A549 (cell line): ENCODE data around the gene TRANK1.

ENCODE experiments used
- BHLHE40 ChIP-seq: IDR thresholded peaks from 2 replicates; pipeline ENCODE4 v1.6.1; 2012; ENCODE audit warnings: low read depth, low read length, inconsistent platforms
- CBX8 ChIP-seq: fragments of 200-600 bp; sonication (generic); IDR thresholded peaks from 2 replicates; pipeline ENCODE4 v1.6.1; 2016
- EP300 ChIP-seq, 2 experiments: fragments of >200 bp; sonication (Bioruptor Twin); formaldehyde crosslinking; IDR thresholded peaks; 2 replicates in 1 of 2; 3 replicates in 1 of 2; pipeline ENCODE4 v1.6.1; 2016 to 2017
- HDAC2 ChIP-seq: fragments of 200-600 bp; sonication (generic); IDR thresholded peaks from 2 replicates; pipeline ENCODE4 v1.6.1; 2016
- HOXB5 ChIP-seq: fragments of 250-450 bp; sonication (Bioruptor Pico); IDR thresholded peaks from 2 replicates; pipeline ENCODE4 v1.5.0; 2020; ENCODE audit warnings: mild to moderate bottlenecking, moderate library complexity
- MYC ChIP-seq: IDR thresholded peaks from 2 replicates; pipeline ENCODE4 v1.6.1; 2012; ENCODE audit warnings: mild to moderate bottlenecking, inconsistent platforms, low read length, improper control_type of control experiment, borderline replicate concordance
- NR3C1 ChIP-seq: fragments of >200 bp; sonication (Bioruptor Twin); formaldehyde crosslinking; IDR thresholded peaks from 3 replicates; pipeline ENCODE4 v1.6.1; 2017
- POLR2A ChIP-seq: IDR thresholded peaks from 2 replicates; pipeline ENCODE4 v1.6.1; 2012; ENCODE audit warnings: mild to moderate bottlenecking, low read length
- TF ChIP-seq, protein P1 (sequence below): fragments of >200 bp; sonication (Bioruptor Twin); formaldehyde crosslinking; IDR thresholded peaks from 3 replicates; pipeline ENCODE4 v1.5.1; 2016
- TF ChIP-seq, protein P2 (sequence below): IDR thresholded peaks from 2 replicates; pipeline ENCODE4 v1.6.1; 2012
- TF ChIP-seq, protein P3 (sequence below): fragments of 200-600 bp; sonication (generic); IDR thresholded peaks from 2 replicates; pipeline ENCODE4 v1.6.1; 2016; ENCODE audit warnings: antibody characterized with exemption, mild to moderate bottlenecking, moderate library complexity
- TF ChIP-seq, protein P4 (sequence below): IDR thresholded peaks from 2 replicates; pipeline ENCODE4 v1.6.1; 2012
- TF ChIP-seq, protein P5 (sequence below): fragments of 250-450 bp; sonication (Bioruptor Pico); IDR thresholded peaks from 2 replicates; pipeline ENCODE4 v1.5.0; 2021; ENCODE audit warnings: mild to moderate bottlenecking, moderate library complexity, borderline replicate concordance

DNA sequence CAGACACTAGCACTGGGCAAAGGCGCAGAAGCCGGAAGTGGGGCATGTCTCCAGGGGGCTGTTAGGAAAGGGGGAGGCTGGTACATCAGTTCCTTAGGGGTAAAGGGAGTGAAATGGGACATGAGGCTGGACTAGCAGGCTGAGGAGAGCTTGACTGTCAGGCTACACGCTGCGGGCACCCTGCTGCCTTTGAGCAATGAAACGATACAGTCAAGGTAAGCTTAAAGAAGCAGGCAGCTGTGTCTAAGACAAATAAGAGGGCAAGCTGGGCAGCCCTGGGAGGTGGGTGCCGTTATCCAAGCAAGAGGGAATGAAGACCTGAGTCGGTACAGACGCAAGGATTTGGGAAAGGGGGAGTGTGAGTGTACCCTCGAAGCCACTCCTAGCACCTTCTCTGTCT lies 129.5 kb downstream of the TRANK1 start:
- TF ChIP-seq EP300 (IDR thresholded peaks at IDR 0.05) (no peak), HOXB5 (CRISPR knock-in tag) (no peak), POLR2A (no peak), BHLHE40 (no peak), MYC (no peak), HDAC2 (no peak), CBX8 (no peak), NR3C1 (no peak)
- TF ChIP-seq, protein P1, sequence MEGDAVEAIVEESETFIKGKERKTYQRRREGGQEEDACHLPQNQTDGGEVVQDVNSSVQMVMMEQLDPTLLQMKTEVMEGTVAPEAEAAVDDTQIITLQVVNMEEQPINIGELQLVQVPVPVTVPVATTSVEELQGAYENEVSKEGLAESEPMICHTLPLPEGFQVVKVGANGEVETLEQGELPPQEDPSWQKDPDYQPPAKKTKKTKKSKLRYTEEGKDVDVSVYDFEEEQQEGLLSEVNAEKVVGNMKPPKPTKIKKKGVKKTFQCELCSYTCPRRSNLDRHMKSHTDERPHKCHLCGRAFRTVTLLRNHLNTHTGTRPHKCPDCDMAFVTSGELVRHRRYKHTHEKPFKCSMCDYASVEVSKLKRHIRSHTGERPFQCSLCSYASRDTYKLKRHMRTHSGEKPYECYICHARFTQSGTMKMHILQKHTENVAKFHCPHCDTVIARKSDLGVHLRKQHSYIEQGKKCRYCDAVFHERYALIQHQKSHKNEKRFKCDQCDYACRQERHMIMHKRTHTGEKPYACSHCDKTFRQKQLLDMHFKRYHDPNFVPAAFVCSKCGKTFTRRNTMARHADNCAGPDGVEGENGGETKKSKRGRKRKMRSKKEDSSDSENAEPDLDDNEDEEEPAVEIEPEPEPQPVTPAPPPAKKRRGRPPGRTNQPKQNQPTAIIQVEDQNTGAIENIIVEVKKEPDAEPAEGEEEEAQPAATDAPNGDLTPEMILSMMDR: no peak
- TF ChIP-seq, protein P2, sequence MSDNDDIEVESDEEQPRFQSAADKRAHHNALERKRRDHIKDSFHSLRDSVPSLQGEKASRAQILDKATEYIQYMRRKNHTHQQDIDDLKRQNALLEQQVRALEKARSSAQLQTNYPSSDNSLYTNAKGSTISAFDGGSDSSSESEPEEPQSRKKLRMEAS: no peak
- TF ChIP-seq, protein P3, sequence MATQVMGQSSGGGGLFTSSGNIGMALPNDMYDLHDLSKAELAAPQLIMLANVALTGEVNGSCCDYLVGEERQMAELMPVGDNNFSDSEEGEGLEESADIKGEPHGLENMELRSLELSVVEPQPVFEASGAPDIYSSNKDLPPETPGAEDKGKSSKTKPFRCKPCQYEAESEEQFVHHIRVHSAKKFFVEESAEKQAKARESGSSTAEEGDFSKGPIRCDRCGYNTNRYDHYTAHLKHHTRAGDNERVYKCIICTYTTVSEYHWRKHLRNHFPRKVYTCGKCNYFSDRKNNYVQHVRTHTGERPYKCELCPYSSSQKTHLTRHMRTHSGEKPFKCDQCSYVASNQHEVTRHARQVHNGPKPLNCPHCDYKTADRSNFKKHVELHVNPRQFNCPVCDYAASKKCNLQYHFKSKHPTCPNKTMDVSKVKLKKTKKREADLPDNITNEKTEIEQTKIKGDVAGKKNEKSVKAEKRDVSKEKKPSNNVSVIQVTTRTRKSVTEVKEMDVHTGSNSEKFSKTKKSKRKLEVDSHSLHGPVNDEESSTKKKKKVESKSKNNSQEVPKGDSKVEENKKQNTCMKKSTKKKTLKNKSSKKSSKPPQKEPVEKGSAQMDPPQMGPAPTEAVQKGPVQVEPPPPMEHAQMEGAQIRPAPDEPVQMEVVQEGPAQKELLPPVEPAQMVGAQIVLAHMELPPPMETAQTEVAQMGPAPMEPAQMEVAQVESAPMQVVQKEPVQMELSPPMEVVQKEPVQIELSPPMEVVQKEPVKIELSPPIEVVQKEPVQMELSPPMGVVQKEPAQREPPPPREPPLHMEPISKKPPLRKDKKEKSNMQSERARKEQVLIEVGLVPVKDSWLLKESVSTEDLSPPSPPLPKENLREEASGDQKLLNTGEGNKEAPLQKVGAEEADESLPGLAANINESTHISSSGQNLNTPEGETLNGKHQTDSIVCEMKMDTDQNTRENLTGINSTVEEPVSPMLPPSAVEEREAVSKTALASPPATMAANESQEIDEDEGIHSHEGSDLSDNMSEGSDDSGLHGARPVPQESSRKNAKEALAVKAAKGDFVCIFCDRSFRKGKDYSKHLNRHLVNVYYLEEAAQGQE: no peak
- TF ChIP-seq, protein P4, sequence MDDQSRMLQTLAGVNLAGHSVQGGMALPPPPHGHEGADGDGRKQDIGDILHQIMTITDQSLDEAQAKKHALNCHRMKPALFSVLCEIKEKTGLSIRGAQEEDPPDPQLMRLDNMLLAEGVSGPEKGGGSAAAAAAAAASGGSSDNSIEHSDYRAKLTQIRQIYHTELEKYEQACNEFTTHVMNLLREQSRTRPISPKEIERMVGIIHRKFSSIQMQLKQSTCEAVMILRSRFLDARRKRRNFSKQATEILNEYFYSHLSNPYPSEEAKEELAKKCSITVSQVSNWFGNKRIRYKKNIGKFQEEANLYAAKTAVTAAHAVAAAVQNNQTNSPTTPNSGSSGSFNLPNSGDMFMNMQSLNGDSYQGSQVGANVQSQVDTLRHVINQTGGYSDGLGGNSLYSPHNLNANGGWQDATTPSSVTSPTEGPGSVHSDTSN: no peak
- TF ChIP-seq, protein P5, sequence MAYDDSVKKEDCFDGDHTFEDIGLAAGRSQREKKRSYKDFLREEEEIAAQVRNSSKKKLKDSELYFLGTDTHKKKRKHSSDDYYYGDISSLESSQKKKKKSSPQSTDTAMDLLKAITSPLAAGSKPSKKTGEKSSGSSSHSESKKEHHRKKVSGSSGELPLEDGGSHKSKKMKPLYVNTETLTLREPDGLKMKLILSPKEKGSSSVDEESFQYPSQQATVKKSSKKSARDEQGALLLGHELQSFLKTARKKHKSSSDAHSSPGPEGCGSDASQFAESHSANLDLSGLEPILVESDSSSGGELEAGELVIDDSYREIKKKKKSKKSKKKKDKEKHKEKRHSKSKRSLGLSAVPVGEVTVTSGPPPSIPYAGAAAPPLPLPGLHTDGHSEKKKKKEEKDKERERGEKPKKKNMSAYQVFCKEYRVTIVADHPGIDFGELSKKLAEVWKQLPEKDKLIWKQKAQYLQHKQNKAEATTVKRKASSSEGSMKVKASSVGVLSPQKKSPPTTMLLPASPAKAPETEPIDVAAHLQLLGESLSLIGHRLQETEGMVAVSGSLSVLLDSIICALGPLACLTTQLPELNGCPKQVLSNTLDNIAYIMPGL (CRISPR knock-in tag): no peak
